NCI-H1436 treated with DMSO at 0.1 percent for 48 hours (cell line): ENCODE results near the gene ANLN.
"Not testable (repeated sequence)": the region's sequence is repeated elsewhere in the genome, so short reads cannot be mapped to it uniquely, and the experiment has no call there.

Experiments
- DNase-seq: peaks from one replicate; lab custom pipeline; 2025; lab: John Stamatoyannopoulos, UW

The ANLN gene

DNA sequence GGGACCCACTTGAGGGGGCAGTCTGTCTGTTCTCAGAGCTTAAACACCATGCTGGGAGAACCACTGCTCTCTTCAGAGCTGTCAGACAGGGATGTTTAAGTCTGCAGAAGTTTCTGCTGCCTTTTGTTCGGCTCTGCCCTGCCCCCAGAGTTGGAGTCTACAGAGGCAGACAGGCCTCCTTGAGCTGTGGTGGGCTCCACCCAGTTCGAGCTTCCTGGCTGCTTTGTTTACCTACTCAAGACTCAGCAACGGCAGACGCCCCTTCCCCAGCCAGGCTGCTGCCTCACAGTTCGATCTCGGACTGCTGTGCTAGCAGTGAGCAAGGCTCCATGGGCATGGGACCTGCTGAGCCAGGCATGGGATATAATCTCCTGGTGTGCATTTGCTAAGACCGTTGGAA, 11.1 kb upstream of the ANLN start:
- not testable (repeated sequence) for DNase-seq

- DNase-seq: no peak
These were observed 9.7 kb upstream of the ANLN start for GRCh38 chr7:36379831-36380504.

- no peak for DNase-seq
These were observed 8.6 kb upstream of the ANLN start for GRCh38 chr7:36381056-36381455.

DNA sequence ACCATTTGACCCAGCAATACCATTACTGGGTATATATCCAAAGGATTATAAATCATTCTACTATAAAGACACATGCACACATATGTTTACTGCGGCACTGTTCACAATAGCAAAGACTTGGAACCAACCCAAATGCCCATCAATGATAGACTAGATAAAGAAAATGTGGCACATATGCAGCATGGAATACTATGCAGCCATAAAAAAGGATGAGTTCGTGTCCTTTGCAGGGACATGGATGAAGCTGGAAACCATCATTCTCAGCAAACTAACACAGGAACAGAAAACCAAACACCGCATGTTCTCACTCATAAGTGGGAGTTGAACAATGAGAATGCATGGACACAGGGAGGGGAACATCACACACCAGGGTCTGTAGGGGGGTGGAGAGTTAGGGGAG, 6.4 kb upstream of the ANLN start:
- not testable (repeated sequence) for DNase-seq

- DNase-seq: not testable (repeated sequence)
These were observed 4.0 kb upstream of the ANLN start for GRCh38 chr7:36385646-36386045.

DNA sequence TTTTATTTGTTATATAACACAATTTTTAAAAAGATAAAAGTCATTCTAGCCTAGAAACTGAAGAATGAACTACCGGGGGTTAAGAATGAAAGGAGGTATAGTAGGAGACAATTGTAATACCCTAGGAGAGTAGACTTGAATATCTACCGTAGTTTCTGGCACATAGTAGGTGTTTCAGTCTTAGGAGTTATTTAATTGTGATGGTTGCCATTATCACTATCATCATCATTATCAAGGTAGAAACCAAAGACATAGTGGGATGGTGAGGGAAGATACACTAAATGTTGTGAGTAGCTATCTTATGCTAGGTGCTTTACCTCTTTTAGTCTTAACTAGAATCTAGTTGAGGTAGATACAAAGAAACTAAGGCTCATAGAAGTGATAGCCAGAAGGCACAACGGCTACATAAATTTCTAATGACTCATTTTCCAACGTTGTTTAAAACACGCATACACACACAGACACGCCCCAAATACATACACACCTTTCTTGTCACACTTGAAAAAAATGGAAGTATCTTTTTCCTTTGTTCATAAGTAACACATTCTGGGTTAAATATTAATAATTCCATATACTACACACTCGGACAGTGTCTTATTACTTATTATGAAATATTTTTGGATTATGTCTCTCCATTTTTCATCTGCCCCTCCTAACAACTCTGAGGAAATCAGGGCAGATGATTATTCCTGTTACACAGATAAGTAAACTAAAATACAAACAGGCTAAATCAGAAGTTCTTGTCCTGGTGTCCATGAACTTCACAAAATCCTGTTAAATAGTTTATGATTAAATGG, 2.0 kb upstream of the ANLN start:
- DNase-seq: no peak

DNA sequence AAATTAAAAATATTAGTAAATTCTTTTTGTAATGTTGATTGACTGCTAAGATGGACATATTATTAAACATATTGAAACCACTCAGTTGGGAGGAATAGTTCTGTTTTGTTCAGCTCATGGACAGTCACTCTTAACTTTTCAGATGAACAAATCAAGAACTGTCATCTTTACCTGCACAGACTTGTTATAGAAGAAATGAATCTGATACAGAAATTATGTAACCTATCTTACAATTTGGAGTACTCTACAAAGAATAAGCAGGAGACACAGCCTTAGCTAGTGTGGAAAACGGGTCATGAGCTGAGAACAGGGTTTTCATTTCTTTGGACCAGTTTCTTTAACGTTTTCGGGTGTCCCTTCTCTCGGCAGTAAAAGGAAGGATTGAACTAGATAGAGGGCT, 1.2 kb upstream of the ANLN start:
- no peak for DNase-seq

DNA sequence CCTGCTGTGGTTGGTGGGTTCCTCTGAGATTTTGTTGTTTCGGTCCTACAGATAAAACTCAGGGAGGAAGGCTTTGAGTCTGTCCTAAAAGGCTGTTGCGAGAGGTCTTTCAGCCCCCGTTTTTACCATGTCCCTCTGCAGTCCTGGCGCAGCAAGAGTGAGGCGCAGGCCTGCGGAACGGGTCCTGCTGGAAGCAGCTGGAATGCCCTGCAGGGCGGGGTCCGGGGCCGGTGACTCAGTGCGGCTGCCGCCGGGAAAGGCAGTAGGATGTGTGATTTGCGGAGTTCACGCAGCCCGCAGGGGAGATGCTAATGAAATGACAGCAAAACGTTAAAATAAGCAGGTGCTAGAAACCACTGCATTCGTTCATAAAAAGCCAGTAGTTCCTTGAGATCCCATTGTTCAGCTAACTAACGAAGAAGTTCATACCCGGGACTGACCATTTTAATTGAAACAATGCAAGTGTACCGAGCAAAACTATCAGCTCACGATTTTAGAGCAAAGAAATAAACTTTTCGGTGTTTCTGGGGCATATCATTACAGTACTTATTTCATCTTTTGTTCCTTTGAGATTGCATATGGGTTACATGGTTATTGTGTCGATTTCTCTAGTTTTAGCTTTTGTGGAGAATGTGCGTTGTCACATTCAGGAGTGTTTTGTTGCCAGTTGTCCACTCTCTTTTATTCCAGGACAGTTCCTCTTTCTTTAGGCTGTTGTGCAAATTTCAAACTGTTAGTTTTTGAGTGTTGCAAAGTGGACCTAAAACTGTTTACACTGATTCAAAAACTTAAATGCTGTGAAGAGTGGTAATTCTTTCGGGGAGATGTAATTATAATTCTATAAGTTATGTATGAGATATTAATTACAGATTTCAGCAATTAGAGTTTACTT, 783 bp downstream of the ANLN start:
- peak; percentile 26 for DNase-seq

DNA sequence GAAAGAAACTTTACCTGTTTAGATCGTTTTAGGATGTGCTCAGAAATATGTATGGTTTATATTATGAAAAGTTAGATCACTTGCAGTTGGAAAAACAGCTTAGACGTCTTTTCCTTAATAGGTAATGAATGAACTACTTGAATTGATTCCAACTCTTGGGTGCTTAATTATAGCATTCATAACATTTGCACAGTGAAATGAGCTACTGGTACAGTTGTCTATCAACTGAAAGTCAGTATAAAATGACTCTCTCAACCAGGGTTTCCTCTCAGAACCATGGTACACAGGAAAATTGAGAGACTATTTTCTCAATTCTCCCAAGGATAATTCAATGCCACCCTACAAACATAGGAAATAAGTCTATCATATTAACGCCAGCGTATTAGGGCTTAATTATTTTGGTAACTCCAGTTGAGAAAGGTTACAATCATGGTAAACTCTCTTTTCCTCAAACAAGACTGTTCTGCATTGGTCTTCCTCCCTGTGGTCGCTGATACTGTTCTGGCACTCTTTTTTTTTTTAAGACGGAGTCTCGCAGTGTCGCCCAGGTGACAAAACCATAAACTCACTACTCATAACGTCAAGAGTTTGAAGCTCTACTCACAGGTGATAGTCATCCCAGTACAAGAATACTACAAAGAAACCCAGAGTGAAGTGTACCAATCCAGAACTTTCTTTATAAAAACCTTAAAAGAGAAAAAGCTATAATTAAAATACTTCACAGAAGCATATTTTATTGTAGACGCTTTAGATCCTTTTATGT, 2.0 kb downstream of the ANLN start:
- DNase-seq: no peak

GRCh38 chr7:36393826-36394225, 4.2 kb downstream of the ANLN start:
- DNase-seq: no peak

GRCh38 chr7:36395171-36395894, 5.7 kb downstream of the ANLN start:
- no peak for DNase-seq

DNA sequence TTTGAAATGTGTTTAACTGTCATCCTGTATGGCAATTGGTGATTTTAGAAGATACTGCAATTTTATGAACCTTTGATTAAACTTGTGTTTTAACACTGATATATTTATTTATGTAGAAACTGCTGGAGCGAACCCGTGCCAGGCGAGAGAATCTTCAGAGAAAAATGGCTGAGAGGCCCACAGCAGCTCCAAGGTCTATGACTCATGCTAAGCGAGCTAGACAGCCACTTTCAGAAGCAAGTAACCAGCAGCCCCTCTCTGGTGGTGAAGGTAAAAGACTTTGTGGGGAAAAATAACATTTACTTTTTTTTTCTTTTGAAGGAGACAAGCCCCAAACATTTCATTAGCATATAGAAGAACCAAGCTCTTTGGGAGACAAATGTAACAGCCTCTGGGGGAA, 6.5 kb downstream of the ANLN start:
- no peak for DNase-seq

GRCh38 chr7:36400036-36400435, 10.4 kb downstream of the ANLN start:
- DNase-seq: no peak

DNA sequence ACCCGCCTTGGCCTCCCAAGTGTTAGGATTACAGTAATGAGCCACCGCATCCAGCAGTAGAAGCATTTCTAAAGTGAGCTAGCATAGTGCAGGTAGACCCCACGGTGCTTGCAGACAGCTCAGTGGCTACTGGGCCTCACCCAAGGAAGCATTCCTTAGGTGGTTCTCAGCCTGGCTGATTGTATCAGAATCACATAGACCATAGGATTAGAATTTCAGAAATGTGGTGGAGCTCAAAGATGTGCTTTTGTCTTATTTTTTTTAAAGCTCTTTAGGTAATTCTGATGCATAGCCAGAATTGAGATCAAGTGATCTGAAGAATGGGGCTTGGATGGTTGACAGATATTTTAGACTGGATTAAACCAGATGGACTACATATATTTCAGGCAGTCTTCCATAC, 10.9 kb downstream of the ANLN start:
- no peak for DNase-seq

DNA sequence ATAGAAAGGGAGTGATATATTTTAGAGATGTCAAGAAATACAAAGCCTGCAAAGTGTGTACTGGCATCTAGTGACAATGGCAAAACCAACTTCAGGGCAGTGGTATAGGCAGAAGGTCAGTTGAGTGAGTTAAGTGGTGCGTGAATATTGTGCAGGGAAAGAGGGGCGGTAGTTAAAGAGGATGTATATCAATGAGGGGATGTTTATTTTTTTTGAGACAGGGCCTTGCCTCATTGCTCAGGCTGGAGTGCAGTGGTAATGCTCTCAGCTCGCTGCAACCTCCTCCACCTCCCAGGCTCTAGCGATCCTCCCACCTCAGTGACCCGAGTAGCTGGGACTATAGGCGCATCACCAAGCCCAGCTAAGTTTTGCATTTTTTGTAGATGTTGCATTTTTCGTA, 13.8 kb downstream of the ANLN start:
- no peak for DNase-seq

GRCh38 chr7:36404639-36405408, 15.2 kb downstream of the ANLN start:
- DNase-seq: no peak

DNA sequence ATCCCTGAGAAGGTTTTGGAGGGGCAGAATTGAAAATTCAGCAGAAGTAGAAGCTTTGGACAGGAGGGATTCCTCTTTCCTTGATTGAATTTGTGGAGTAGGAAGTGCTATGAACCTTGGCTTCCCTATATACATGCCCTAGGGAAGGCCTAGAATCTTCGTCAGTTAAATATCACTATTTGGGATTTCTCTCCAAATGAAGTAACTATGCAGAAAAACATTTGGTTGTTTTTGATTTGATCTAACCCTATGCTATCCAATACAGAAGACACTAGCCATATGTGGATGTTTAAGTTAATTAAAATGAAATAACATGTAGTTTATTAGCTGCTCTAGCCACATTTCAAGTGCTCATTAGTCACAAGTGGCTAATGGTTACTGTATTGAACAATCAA, 15.7 kb downstream of the ANLN start:
- no peak for DNase-seq

DNA sequence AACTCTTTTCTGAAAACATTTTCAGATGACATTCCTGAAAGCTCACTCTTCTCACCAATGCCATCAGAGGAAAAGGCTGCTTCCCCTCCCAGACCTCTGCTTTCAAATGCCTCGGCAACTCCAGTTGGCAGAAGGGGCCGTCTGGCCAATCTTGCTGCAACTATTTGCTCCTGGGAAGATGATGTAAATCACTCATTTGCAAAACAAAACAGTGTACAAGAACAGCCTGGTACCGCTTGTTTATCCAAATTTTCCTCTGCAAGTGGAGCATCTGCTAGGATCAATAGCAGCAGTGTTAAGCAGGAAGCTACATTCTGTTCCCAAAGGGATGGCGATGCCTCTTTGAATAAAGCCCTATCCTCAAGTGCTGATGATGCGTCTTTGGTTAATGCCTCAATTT, 16.5 kb downstream of the ANLN start:
- DNase-seq: no peak

- no peak for DNase-seq
These were observed 18.2 kb downstream of the ANLN start for GRCh38 chr7:36407636-36408550.
